ENCODE results near the gene LINGO3.

GRCh38 chr19:2311093-2311492, 3.1 kb upstream of the LINGO3 start:
- TF ChIP-seq CTCF (IDR thresholded peaks at IDR 0.05) (no peak), POLR2A (IDR thresholded peaks at IDR 0.05) (no peak), POLR2AphosphoS5 (IDR thresholded peaks at IDR 0.05) (no peak)
